Stimulated activated CD8-positive, alpha-beta memory T cell treated with anti-CD3 and anti-CD28 coated beads, Interleukin-4, amount 100 ng/mL, for 24 hours (primary cell): ENCODE data around the gene ERBB2.
A peak's percentile ranks its signal among the peaks of the same experiment; 100 is the strongest.
"Not testable (repeated sequence)": the region's sequence is repeated elsewhere in the genome, so short reads cannot be mapped to it uniquely, and the experiment has no call there.

Experiments
- DNase-seq: peaks from one replicate; pipeline ENCODE4 v3.0.0-alpha.2; 2020; ENCODE audit warnings: low read depth

Gene ERBB2

DNA sequence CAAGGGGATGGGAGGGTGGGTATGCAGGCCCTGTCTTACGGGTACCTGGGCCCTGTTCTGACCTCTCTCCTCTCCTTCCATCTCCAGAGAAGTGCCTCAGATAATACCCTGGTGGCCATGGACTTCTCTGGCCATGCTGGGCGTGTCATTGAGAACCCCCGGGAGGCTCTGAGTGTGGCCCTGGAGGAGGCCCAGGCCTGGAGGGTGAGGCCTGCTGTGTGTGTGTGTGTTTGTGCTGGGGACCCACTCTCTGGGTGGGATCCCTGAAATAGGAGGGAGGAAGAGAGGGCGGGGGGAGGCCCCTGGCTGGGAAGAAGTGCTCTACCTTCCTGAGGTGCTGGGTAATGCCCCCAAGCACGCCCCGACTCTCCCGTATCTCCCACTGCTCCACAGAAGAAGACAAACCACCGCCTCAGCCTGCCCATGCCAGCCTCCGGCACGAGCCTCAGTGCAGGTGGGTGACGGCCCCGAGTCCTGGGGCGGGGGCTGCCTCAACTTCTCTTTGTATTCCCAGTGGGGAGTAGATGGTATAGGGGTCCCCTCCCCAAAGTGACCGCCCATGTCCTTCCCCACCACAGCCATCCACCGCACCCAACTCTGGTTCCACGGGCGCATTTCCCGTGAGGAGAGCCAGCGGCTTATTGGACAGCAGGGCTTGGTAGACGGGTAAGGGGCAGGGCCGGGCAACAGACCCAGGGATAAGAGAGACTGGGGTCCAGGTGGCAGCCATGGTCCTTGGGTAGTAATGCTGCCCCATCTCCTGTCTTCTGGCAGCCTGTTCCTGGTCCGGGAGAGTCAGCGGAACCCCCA is 45.7 kb downstream of the ERBB2 start:
- DNase-seq: no peak

DNA sequence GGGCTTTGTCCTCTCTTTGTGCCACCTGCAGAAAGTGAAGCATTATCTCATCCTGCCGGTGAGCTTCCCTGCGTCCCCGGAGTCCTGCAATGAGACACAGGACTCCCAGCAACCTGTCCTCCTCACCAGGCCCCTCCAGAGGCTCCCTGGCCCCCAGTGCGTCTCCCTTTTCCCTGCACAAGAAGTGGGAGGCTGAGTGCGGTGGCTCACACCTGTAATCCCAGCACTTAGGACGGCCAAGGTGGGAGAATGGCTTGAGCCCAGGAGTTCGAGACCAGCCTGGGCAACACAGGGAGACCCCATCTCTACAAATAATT is 46.2 kb downstream of the ERBB2 start:
- DNase-seq: no peak

DNA sequence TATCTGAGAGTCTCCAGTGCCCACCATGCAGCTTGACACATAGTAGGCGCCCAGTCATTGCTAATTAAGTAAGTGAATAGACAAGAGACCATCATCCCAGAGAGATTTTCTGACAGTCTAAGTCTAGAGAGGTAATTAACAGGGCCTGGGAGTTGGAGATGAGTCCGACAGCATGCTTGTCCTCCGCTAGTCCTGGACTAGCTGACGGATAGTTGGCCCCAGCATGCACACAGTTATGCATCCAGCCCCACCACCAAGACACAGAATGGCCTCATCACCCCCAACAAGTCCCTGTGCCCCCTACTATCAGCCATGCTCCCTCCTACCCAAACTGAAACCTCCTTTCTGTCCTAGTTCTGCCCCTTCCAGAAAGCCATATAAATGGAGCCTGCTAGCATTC is 47.9 kb downstream of the ERBB2 start:
- DNase-seq: no peak

DNA sequence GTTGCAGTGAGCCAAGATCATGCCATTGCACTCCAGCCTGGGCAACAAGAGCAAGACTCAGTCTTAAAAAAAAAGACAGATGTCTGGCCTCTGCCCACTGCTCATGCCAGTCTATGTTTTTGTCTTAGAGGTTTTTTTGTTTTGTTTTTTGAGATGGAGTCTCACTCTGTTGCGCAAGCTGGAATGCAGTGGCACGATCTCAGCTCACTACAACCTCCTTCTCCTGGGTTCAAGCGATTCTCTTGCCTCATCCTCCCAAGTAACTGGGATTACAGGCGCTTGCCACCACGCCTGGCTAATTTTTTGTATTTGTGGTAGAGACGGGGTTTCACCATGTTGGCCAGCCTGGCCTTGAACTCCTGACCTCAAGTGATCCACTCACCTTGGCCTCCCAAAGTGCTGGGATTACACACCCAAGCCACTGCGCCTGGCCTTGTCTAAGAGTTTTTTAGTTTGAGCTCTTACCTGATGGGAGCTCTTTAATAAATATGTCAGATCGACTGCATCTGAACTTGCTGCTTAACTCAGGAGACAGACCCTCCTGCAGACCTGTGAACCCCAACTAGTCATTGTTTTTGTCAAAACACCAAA is 48.7 kb downstream of the ERBB2 start:
- DNase-seq: not testable (repeated sequence)

DNA sequence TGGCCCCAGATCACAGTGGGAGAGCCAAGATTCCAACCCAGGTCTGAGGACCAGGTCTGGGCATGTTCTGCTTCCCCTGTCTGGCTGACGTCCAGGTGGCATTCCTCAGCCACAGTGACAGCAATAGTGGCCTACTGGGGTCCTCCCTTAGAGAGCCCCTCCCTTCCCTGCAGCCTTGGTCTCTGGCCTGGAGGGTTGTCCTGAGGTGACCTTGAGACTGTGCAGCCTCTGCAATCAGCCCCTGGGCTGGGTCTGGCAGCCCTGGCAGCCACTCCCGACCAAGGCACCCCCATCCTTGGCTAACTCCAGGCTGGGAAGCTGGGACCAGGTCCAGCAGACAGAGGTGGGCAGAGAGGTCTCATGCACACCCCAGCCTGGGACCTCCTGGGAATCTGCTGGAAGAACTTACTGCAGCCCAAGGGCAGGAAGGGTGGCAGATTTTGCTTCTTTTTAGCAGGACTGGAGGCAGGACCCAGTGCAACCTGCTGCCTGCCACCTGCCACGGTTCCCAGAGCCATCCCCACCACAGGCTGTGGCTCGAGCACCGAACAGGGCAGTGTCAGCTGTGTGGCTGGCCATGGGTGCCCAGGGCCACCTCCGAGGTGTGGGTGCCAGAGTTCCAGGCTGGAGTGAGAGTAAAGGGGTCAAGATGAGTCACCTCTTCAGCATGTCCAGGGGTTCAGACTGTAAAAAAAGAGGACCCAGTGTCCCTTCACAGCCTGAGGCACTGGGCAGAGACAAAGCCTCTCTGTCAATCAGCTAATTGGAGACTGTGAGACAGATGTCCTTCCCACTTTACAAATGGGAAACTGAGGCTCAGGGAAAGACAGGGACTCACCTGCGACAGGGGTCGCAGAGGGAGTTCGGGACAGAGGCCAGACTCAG is 50.5 kb downstream of the ERBB2 start:
- no peak for DNase-seq

DNA sequence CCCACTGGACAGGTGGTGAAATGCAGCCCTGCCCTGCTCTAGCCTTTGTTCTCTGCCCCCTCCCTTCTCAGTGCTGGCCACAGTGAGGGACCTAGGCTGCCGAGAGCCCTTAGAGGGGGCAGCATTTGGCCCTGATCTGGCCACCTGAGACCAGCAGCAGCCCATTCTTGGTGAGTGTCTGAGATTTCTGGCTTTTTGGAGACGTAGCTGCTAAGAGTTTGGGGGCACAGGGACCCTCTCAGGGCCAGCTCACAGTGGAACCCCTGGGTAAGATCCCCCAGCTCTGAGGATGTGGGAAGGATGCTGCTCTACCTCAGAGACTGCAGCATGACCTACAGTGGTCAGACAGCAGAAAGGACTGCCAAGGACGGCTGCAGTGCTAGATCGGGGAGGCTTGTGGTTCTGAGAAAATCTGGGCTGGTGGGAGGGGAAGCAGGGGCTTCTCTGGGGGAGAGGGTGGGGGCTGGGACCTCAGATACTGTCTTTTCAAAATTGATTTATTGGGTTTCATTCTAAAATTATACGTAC is 51.2 kb downstream of the ERBB2 start:
- DNase-seq: no peak

DNA sequence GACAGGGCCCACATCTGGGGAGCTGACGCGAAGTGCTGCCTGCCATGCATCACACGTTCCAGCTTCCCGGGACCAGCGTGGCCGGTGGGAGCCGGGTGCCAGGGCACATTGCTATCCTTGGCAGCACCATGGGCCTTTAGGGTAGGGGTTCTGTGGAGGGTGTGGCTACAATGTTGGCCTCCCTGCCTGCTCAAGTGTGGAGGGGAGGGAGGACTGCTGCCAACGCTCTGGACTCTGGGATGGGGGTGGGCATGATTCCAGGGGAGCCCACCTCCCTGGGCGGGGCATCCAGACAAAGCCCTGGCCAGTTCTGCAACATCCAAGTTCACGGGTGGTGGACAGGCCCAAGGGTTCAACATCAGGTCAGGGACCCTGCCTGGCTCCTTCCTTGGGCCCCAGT is 51.8 kb downstream of the ERBB2 start:
- DNase-seq: no peak

DNA sequence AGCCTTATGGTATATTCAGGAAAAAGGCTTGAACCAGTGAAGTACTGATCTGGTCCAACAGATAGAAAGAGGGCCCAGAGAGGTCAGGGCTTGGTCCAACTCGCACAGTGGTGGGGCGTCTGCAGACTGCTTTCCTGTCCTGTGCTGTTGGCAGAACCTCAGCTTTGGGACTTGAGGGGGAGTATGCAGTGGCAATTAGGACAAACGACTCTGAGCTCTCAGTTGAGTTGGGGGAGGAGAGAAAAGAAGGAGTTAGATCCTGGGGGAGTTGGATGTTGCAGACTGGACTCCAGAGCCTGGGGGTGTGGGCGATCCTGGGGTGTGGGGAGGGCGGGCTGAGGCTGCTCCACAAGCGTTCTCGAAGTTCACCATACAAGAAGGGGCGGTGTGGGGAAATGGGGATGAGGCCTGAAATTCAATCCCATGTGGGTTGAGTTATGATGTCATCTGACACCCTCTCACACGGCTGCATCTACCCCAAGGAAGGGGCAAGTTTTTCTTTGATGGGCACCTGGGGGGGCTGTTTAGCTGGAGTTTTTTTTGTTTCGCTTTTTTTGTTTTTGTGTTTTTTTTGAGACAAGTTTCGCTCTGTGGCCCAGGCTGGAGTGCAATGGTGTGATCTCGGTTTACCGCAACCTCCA is 52.5 kb downstream of the ERBB2 start:
- DNase-seq: no peak

DNA sequence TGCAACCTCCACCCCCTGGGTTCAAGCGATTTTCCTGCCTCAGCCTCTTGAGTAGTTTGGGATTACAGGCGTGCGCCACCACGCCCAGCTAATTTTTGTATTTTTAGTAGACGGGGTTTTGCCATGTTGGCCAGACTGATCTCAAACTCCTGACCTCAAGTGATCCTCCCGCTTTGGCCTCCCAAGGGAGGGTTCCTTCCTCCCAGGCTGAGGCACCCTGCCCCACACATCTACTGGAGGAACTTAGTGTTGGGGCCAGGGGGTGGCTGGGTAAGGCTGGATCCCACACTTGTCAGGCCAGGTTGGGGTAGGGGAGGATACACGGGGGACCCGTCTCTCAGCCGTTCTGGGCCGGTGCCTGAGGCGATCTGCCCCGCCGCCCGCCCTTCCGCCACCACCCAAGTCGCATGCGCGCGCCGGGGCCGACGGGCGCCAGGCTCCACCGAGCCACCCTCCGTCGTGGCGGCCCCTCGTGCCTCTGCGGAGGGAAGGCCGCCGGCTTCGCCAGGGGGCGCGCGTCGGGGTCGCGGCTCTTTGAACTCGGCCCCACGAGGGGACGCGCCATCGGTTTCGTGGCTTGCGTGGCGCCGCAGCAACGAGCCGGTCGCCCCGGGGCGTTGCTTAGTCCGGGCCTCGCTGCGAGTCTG is 53.8 kb downstream of the ERBB2 start:
- DNase-seq: no peak

DNA sequence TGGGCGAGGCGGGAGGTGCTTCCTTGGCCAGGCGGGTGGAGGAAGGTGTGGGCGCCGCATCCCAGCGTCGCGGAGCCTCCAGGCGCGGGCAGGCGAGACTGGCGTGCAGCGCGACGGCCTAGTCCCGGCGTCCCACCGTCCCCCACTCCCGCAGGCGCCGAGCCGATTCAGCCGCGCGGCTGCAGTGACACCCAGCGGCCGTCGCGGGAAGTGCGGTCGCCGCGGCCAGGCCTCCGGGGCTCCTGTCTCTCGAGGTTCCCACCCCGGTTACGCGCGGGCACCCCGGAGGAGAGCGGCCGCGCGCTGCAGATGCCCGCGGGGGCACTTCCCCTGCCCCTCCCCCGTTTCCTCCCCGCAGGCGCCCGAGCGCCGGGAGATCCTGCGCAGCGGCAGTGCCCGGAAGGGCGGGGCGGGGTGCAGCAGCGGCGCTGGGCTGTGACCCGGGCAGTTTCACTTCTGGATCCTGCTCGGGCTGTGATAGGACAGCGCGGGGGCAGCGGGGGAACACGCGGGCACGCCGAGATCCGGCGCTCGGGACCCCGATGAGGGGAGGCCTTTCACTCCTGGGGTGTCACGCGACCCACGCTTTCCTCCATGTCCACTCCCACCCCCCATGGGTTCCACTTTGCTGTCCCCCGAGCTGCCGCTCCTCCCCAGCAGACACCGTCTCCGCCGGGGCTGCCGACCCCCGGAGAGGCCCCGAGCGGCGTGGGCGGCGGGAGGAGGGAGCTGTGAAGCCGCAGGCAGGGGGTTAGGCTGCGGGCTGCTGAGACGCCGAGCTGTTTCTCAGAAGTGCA is 54.5 kb downstream of the ERBB2 start:
- peak; percentile 93 for DNase-seq

DNA sequence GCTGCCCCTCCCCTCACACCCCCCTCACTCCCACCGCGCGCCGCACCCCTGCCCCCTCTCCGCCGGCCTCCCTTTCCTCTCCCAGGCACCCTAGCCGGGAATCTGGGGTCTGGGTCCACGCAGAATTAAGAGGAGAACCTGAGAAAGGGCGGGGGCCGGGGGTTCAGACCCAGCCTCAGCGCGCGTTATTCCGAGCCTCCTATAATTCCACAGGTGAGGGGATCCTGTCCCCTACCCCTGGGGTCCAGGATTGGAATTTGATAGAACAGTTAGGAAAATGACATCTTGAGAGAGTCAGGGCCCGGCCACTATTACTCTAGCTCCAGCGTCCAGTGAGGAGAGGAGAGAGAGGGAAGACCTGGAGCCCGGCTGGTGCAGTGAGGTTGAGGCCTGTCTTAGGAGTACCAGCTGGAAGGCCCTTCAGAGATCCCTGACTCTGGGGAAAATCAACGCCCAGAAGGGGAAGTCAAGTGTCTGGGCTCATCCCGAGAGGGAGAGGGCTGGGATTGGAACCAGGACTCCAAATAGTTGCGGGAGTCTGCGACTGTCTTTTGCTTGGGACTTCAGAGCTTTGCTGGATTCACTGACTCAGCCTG is 55.2 kb downstream of the ERBB2 start:
- no peak for DNase-seq

DNA sequence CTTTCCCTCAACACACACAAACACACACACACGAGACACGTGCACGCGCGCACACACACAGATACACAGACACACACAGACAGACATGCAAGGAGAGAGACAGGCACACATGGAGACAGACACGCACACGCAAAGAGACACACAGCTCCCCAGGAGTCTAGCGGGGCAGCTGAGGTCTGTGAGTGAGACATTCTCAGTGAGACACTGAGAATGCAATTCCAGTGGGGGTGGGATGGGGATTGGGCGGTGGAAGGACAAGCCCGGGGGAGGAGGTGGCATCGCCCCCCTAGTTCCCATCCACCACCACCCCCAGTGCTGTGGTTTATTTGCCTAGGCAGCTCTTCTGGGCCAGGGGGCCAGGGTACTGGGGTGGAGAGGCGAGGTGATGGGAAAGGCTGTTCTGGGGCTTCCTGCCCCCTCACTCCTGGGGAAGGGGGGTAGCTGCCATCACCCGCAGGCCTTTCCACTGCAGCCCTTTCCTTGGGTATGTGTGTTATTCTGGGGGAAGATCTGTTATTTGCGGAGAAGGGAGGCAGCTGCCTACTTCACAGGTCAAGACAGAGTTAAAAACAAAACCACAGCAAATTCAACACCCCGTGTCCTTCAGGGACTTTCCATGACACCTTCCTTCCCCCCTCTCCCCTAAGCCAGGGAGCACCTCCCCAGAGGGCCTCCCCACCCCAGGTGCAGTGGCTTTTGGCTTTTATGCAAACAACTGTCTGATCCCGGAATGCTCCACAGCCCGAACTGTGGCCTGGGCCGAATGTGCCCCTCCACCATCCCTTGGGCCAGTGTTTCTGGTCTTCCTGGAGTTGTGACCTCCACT is 55.9 kb downstream of the ERBB2 start:
- DNase-seq: peak; percentile 52

DNA sequence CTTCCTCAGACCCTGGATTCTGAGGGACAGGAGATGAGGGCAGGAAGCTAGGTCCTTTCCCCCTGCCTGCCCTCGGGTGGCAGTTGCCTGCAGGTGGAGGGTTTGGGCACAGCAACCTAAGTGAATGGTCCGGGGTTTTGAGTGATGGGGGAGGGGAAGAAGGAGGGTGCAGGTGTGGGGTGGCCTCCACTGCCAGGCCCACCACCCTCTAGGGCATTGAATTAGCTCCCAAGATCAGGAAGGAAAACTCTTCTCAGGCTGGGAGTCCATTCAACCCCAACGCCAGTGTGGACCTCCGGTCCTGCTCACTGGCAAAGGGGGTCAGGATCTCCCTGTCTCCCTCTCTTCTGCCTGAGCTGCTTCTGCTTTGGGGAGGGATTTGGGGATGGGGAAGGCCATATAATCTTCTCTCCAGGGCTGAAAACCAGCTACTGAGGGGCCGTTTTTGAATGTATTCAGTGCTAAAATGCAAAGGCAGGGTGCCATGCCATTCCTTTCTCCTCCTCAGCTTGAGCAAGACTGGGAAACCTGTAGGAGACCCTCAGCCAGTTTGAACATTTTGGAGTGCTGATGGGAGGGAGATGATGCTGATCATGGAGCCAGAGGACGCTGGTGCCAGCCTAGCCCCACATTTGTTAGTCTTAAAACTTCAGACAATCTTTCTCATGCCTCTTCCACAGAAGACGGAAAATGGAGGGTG is 56.7 kb downstream of the ERBB2 start:
- DNase-seq: no peak

DNA sequence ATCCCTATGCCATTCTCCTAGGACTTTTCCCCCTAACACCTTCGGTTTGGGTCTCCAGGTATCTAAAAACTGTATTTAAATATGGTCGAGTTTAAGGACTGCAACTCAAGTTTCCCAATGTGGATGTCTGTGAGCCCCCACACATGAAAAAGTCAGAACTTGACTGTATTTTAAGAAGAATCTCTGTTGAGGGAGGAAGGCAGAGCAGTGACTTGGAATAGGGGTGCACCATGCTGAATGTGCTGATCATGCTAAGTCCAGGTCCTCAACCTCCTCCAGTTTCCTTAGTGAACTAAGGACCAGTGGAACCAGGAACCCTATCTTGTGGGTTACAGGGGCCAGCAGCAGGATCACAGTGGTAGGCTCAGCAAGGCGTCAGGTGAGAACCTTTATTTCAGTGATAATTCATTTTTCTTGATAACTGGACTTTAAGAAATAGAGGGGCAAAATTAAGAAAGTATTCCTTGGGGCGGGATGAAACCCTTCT is 57.4 kb downstream of the ERBB2 start:
- no peak for DNase-seq

DNA sequence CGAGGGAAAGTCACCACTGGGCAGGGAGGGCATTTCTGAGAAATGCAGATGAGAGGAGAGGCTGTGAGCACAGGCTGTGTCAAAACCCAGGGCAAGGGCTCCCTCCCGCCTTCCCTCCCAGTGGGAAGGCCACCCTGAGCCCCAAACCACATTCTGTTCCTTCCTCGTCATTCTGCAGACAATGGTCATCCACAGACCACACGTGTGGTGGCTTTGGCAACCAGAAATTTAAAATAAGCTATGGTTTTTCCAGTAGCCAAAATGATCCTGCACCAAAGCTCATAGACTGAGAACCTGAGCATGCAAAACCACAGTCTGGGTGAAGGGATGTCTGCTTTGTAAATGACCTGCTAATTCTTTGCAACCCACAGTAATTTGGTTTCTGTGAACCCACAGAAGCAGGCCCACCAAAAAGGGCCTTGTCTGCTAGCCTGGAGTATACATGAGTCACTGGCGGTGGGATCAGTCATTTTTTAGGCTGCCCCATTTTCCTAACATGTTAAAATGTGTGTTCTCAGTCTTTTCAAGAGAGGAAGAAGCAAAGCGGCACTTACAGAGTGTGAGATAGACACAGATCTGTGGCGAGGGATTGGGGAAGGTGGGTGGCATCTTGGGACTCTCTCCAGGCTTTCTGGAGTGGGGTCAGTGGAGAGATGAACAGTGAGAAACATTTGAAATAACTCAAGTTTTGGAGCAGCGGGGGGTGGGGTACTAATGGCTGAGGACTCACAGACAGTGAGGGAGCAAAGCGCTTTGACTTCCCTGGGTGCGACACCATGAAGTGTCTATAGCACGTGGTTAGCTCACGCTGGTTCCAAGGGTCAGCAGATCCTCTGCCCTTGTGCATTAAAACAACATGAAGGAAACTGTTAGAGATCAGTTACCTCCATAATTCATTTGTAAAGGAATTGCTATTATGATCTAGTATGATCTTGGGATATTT is 58.3 kb downstream of the ERBB2 start:
- DNase-seq: peak; percentile 53

DNA sequence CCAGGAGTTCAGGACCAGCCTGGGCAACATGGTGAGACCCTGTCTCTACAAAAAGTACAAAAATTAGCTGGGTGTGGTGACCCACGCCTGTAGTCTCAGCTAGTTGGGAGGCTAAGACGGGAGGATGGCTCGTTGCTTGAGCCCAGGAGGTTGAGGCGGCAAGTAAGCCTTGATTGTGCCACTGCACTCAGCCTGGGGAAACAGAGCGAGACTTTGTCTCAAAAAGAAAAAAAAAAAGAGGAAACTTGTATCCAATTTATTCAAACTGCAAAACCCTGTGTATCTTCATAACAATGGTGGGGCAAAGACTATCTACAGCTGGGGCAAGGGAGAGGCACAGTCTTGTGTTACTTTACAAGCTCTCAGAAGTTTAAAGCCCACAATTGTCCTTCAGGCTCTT is 59.3 kb downstream of the ERBB2 start:
- DNase-seq: no peak

DNA sequence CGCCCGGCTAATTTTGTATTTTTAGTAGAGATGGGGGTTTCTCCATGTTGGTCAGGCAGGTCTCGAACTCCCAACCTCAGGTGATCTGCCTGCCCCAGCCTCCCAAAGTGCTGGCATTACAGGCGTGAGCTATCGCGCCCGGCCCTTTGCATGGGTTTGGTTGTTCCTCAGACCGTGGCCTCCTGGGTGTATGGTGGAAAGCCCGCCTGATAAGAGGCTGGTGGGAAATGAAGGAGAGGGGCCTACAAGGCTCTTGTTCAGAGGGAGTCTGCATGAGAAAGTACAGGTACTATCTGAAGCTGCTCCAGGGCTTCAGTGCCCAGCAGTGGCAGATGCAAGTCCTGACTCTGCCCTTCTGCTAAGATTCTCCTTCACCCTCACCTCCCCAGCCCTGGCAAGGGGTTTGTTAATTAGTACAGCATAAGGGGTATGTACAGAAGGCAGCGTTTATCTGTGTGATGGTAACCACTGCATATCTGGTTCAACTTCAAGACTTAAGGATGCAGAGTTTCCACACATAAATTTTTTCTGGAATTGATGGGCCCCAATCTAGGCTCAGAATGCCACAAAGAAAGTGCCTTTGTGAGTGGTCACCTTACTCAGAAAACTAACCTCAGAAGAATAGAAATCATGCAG is 62.1 kb downstream of the ERBB2 start:
- DNase-seq: no peak
